ENCODE results near the gene FHIP1B. TPM values are rescaled to one million over a fixed set of nuclear protein-coding genes. Genes with fewer than 3 reads are reported as not detected.

Gene FHIP1B
- total and polyA plus RNA-seq, 2 of the 4 experiments (the other 2 are of a cell fraction): 5.9 to 30.2 TPM

DNA sequence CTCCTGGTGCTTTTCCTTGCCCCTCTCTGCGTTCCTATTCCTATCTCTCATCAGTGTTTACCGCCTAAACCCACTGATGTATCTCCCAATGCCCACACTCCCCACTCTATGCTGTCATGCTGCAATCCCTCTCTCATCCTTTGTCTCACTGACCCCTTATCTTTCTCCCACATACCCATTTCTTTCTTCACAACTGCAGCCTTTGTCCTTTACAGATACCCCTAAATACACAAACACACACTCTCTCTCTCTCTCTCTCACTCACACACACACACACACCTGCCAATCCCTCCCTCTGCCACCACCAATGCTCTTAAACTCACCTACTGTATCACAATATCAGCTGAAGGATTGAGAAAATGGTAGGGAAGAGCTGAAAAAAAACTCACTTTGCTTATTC lies 59.0 kb downstream of the FHIP1B start:
- Histone ChIP-seq H2BK5ac (ENCODE audit: low read depth, low read length, poor library complexity, severe bottlenecking) (no peak overlapping the region), H2AFZ (replicated peaks; ENCODE audit: low read length, poor library complexity) (no peak overlapping the region), H3K9me3 (ENCODE audit: control insufficient read depth, insufficient read depth, low read length) (no peaks in the 10 kb centered on the region), H3K14ac (replicated peaks; ENCODE audit: low read depth, low read length) (no peak overlapping the region), H2BK120ac (ENCODE audit: low read depth, low read length) (no peak overlapping the region), H4K91ac (ENCODE audit: insufficient read depth, low read depth, low read length) (no peak overlapping the region), H2AK9ac (replicated peaks; ENCODE audit: low read depth, low read length, poor library complexity) (no peak overlapping the region), H4K8ac (ENCODE audit: low read depth in 2 of 2, low read length in 2 of 2) (no peak overlapping the region), H3K27ac (ENCODE audit: insufficient read depth, low read length) (no peak overlapping the region), H3K4me3 (ENCODE audit: insufficient read depth, low read depth, low read length) (no peak overlapping the region), H2BK20ac (ENCODE audit: low read depth, low read length) (no peak overlapping the region), H3K23ac (ENCODE audit: low read depth, low read length) (no peak overlapping the region), H2BK15ac (ENCODE audit: low read depth, low read length) (no peak overlapping the region), H3K4me1 (ENCODE audit: control insufficient read depth, insufficient read depth, low read length) (no peaks in the 10 kb centered on the region), H4K20me1 (ENCODE audit: insufficient read depth, low read length) (no peaks in the 10 kb centered on the region), H3K9ac (ENCODE audit: low read depth, low read length) (no peak overlapping the region), H3K4me2 (ENCODE audit: low read depth, low read length) (no peak overlapping the region), H3K79me1 (ENCODE audit: low read depth in 1 of 2, low read length in 2 of 2) (no peaks in the 10 kb centered on the region), H3K36me3 (ENCODE audit: control insufficient read depth, insufficient read depth, low read length) (no peaks in the 10 kb centered on the region), H3K27me3 (ENCODE audit: control insufficient read depth, insufficient read depth, low read length) (no peaks in the 10 kb centered on the region), H2AK5ac (ENCODE audit: low read depth, low read length) (no peak overlapping the region), H4K5ac (ENCODE audit: low read depth, low read length) (no peak overlapping the region), H3K9me1 (ENCODE audit: insufficient read depth, low read length) (no peaks in the 10 kb centered on the region), H3K4ac (ENCODE audit: low read depth, low read length) (no peak overlapping the region), H3K56ac (ENCODE audit: extremely low read depth, insufficient read depth, low read length) (no peak overlapping the region), H3K18ac (ENCODE audit: low read depth, low read length) (no peak overlapping the region)
- WGBS, 2 experiments (ENCODE audit: extremely low coverage in 2 of 2, insufficient read length in 1 of 2): 15% methylated on average over 2 of the region's 2 CpGs; no CpG with 5 or more reads in 1 of the 2 experiments
- TF ChIP-seq, protein P1, sequence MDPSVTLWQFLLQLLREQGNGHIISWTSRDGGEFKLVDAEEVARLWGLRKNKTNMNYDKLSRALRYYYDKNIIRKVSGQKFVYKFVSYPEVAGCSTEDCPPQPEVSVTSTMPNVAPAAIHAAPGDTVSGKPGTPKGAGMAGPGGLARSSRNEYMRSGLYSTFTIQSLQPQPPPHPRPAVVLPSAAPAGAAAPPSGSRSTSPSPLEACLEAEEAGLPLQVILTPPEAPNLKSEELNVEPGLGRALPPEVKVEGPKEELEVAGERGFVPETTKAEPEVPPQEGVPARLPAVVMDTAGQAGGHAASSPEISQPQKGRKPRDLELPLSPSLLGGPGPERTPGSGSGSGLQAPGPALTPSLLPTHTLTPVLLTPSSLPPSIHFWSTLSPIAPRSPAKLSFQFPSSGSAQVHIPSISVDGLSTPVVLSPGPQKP (IDR thresholded peaks at IDR 0.05; ENCODE audit: borderline replicate concordance, low read depth, low read length): no peak
- no peak for TF ChIP-seq RAD21 (IDR thresholded peaks at IDR 0.05; ENCODE audit: low read length)
- TF ChIP-seq SMC3 (IDR thresholded peaks at IDR 0.05; ENCODE audit: low read depth, low read length): no peak
- TF ChIP-seq, protein P2, sequence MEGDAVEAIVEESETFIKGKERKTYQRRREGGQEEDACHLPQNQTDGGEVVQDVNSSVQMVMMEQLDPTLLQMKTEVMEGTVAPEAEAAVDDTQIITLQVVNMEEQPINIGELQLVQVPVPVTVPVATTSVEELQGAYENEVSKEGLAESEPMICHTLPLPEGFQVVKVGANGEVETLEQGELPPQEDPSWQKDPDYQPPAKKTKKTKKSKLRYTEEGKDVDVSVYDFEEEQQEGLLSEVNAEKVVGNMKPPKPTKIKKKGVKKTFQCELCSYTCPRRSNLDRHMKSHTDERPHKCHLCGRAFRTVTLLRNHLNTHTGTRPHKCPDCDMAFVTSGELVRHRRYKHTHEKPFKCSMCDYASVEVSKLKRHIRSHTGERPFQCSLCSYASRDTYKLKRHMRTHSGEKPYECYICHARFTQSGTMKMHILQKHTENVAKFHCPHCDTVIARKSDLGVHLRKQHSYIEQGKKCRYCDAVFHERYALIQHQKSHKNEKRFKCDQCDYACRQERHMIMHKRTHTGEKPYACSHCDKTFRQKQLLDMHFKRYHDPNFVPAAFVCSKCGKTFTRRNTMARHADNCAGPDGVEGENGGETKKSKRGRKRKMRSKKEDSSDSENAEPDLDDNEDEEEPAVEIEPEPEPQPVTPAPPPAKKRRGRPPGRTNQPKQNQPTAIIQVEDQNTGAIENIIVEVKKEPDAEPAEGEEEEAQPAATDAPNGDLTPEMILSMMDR (conservative IDR thresholded peaks at IDR 0.05; ENCODE audit: low read depth, low read length): no peak
- no peak for TF ChIP-seq MAZ (IDR thresholded peaks at IDR 0.05; ENCODE audit: borderline replicate concordance, low read depth, low read length)
- no peak for TF ChIP-seq BHLHE40 (IDR thresholded peaks at IDR 0.05; ENCODE audit: low read depth, low read length)
- no peak for TF ChIP-seq FOS (IDR thresholded peaks at IDR 0.05; ENCODE audit: low read depth, low read length)
- no peak for TF ChIP-seq RCOR1 (IDR thresholded peaks at IDR 0.05; ENCODE audit: insufficient replicate concordance, low read length)
- TF ChIP-seq MXI1 (IDR thresholded peaks at IDR 0.05; ENCODE audit: borderline replicate concordance, low read depth, low read length): no peak
- TF ChIP-seq CHD1 (IDR thresholded peaks at IDR 0.05; ENCODE audit: low read depth, low read length): no peak
- TF ChIP-seq, protein P3, sequence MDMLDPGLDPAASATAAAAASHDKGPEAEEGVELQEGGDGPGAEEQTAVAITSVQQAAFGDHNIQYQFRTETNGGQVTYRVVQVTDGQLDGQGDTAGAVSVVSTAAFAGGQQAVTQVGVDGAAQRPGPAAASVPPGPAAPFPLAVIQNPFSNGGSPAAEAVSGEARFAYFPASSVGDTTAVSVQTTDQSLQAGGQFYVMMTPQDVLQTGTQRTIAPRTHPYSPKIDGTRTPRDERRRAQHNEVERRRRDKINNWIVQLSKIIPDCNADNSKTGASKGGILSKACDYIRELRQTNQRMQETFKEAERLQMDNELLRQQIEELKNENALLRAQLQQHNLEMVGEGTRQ (IDR thresholded peaks at IDR 0.05; ENCODE audit: low read depth, low read length): no peak
- TF ChIP-seq POLR2A (IDR thresholded peaks at IDR 0.05; ENCODE audit: low read depth, low read length): no peak
- TF ChIP-seq CEBPB (IDR thresholded peaks at IDR 0.05; ENCODE audit: low read depth, low read length): no peak
- no peak for TF ChIP-seq MAFK (IDR thresholded peaks at IDR 0.05; ENCODE audit: low read depth, low read length)
- no peak for TF ChIP-seq RFX5 (IDR thresholded peaks at IDR 0.05; ENCODE audit: low read depth, low read length)
- TF ChIP-seq NFE2L2 (IDR thresholded peaks at IDR 0.05; ENCODE audit: low read depth, low read length): no peak
- ChIA-PET POLR2A (ENCODE audit: unreplicated experiment) (no interaction called here), CTCF (interaction anchor here (0.7 kb wide), 1 partner anchor 135 kb away, joined by 3 read pairs; no protein-coding TSS in a partner anchor)
- in situ Hi-C loops (cut with MboI; ENCODE audit: low sequenced_read_pairs) (no loop called here), dilution Hi-C loops (cut with HindIII; ENCODE audit: low sequenced_read_pairs, unreplicated experiment) (no loop called here), intact Hi-C loops (cut with micrococcal nuclease) (no loop called here)
- no peak for ATAC-seq (ENCODE audit: low read depth)
- no TSS peak for BruUV-seq (replicated peaks)
- DNase-seq: no peak

All from IMR-90 (cell line).